HG02610 (cell line): ENCODE measurements around the gene SPRY2.

ENCODE experiments used
- ATAC-seq: cut with Tn5 transposase; IDR thresholded peaks from one replicate; pipeline ENCODE4 v1.9.1; 2021; ENCODE audit warnings: mild to moderate bottlenecking, moderate library complexity; ENCODE audit not compliant: unreplicated experiment

Gene SPRY2

DNA sequence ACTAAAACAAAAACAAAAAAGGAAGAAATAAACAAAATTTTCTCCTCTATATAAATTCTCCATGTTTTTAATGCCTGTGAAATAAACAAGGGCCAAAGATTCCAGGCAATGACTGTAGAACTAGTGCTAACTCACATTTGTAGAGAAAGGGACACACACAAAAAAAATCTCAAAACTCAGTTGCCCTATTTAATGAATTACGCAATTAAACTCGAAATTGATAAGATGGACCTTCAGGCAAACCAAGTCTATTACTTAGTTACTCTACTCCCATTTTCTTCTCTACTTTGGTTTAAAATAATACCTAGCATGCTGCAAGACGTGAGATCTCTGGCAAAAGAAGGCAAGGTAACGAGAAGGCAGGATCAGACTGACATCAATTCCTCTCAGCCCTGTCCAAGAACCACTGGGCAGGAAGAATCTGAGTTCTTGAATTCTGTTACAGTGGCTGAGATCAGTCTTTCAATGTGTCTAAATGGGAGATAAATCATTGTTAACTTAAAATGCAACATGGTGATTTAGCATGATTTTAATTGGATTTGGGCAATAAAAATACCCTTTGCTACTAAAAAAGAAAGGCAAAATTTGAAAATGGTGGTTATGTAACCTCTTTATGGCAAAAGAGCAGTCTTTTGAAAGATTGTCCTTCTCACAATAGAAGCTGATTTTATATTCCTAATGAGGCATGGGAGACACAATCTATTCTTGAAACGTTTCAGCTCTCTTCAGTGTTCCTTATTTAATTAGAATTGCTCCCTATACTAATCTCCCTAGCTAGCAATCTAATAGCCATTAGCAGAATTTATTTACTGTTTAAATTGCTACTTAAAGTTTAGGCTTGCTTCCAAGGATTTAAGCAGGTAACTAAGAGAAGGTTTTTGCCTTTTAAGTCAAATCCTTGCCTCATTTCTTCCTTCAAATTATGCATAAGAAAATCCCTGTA is 25.9 kb downstream of the SPRY2 start:
- no peak for ATAC-seq

- ATAC-seq, result no peak
Observed at GRCh38 chr13:80313668-80314256, 27.2 kb downstream of the SPRY2 start.

DNA sequence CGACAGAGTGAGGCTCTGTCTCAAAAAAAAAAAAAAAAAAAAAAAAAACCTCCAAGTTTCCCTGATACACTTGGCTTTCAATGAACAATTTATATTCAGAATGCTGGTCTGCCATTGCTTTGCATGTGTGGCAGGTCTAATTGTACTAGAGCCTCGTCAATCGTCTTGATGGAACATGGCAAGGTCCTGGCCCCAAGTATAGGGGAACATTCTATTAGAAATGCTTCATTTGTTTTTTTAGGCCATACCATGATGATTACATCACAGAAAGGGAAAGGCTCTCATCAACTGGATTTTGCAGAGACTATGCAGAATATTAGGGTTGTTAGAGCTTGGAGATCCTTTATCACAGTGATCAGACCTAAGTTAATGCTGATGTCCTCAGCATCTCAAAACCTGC is 28.0 kb downstream of the SPRY2 start:
- ATAC-seq, result no peak

DNA sequence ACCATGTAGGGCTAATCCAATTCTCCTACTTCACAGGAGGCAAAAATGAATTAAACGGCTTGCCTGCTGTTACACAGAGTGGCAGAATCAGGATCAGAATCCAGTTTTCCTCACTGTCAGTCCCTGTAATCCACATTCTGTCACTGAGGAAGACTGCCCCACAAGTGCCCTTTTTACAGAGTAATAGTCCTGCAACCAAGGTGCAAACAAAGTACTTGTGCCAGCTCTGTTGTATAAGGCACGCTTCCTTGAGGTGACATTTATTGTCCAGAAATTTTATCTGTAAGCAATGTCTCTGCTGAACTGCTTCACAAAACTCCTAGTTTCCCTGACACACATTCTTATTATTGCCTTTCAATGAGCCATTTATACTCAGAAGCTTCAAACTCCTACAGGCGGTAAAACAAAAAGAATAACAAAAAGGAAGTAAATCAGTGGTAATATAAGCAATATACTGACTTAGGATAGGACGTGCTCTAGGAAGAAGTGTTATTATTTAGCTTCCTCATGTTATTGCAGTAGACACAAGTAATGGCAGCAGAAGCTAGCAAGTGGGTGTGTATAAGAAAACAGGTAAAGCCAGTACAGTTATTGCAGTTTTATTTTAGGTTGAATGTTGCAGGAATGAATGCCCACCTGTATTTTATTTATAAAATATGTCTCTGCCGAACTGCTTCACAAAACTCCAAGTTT is 28.8 kb downstream of the SPRY2 start:
- ATAC-seq, result no peak

DNA sequence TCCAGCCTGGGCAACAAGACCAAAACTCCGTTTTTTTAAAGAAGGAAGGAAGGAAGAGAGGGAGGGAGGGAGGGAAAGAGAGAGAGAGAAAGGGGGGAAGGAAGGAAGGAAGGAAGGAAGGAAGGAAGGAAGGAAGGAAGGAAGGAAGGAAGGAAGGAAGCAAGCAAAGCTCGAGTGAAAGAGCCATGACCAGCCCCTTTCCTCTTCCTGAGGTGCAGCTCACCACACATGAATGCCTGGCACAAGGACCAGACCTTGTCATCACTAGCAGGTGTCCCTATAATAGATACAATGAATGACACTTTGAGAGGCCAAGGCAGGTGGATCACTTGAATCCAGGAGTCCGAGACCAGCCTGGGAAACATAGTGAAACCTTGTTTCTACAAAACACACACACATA is 31.0 kb downstream of the SPRY2 start:
- no peak for ATAC-seq

DNA sequence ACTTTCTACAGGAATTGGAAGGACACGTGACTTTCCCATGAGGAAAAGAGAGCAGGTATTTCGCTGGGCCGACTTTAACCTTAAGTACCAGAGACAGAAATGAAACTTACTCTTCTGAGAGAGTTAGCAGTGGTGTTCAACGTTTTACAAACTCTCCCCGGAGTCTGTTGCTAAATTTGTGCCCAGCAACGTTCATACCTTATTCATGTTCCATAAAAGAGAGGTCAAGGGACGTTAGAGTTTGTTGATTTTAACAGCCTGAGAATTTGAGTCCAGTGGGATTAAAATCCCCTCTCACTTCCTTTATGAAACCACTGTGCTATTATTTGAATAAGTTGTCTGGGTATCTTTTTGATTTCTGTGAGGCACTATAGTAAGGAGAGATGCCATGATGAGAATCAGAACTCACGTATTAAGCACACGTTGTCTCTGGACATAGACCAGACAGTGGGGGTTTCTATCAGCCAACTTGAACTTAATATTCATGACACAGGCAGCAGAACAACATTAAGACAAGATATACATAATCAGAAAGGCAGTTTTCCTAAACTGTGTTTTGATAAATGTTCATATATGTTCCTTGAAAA is 33.4 kb downstream of the SPRY2 start:
- no peak for ATAC-seq

DNA sequence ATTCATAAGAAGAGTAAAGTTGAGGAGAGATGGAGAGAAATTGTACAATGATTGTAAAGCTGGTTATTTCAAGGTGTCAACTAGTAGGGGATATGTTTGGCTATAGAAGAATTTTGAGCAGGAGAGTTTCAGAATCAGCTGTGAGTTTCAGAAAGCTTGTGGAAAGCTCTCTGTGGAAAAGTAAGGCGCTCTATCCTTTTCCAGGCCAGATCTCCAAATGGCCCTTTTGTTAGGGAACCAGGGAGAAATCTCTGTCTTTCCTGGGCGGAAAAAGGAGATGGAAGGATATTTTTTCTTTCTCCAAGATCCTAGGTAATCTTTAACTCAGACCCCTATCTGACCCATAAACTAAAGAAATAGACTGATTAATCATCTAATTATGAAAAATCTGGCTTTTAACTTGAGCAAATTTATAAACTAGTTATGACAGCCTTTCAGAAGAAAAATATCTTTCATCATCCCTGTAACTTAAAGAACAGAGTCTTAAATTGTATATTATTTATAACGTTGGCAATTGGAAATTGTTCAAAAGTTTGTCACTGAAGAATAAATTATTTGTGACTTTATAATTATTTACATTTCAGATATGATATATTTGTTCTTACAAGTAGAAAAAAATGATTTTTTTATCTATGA is 34.5 kb downstream of the SPRY2 start:
- no peak for ATAC-seq

DNA sequence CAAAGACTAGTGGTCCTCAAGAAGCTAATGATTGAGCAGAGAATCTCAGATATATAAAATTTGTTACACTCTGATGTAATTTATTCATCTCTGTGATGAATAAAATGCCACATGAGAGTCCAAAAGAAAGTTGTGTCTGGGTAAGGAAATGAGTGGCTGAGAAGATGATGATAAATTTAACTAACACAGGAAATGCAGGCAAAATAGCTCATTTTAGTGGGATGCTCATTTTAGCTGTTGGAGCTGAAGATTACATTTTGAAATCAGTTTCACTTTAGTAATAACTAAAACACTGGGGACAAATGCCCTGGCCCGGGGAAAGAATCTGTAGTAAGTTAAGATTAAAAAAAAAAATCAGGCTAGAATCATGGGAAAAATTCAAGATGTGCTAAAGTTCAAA is 35.2 kb downstream of the SPRY2 start:
- peak; percentile 50 for ATAC-seq

- ATAC-seq, result no peak
Observed at GRCh38 chr13:80303225-80303811, 37.6 kb downstream of the SPRY2 start.

DNA sequence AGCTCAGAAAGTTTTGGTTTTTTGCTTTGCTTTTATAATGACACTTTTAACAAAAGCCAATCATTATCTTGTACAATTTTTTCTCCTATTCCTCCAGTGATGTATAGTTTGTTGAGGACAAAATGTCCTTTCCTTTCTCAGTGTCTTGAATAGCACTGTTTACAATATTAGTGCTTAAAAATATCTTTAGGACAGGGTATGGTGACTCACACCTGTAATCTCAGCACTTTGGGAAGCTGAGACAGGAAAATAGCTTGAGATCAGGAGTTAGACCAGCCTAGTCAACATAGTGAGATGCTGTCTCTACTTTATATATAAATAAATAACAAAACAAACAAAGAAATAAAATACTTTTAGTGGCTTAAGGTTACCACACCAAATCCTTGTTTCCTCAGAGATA is 41.9 kb downstream of the SPRY2 start:
- no peak for ATAC-seq

GRCh38 chr13:80297503-80297902 is 43.4 kb downstream of the SPRY2 start:
- no peak for ATAC-seq

DNA sequence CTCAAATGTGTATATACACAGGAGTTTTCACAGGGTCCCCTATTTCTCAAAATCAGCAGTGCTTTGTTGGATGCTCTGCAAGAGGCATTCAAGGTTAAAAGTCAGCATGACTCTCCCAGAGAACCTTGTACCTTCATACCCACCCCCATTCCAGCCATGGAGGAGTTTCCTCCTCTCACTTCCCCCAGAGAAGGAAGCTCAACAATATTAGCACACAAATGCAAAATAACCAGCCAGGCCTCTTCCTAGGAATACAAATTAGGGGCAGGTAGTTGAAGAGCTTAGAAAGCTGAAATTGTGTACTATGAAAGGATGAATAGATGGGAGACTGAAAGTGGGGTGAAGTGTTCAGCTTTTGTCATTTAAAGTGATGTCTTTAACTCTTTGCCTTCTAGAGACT is 43.8 kb downstream of the SPRY2 start:
- no peak for ATAC-seq

DNA sequence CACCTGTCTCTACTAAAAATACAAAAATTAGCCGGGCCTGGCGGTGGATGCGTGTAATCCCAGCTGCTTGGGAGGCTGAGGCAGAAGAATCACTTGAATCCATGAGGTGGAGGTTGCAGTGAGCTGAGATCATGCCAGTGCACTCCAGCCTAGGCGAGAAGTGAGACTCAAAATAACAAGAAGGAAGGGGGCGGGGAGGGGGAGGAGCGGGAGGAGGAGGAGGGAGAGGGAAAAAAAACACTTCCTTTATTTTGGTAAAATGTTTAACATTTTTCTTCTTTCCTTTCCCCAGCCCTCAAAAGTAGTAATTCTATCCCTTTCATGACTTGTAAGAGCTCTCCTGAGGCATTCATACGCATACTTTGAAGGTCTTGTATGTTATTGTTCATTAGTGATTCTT is 44.3 kb downstream of the SPRY2 start:
- no peak for ATAC-seq

DNA sequence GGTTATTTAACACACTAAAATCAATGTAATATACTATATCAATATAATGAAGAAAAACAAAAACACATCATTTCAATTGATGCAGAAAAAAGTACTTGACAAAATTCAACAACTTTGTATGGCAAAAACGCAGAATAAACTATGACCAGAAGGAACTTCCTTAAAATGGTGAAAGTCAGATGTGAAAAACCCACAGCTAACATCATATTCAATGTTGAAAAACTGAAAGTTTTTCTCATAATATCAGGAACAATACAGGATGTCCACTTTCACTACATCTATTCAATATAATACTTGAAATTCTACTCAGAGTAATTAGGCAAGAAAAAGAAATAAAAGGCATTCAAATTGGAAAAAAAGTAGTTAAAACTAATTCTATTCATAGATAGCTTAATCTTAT is 50.3 kb downstream of the SPRY2 start:
- no peak for ATAC-seq
